SKM-1 (cell line): ENCODE measurements around the gene LMTK2.
A peak's percentile ranks its signal among the peaks of the same experiment; 100 is the strongest.
"Not testable (repeated sequence)": the region's sequence is repeated elsewhere in the genome, so short reads cannot be mapped to it uniquely, and the experiment has no call there.

Experiments
- DNase-seq: peaks from one replicate; lab custom pipeline; 2025; ENCODE audit not compliant: unreplicated experiment; lab: John Stamatoyannopoulos, UW

LMTK2 gene

DNA sequence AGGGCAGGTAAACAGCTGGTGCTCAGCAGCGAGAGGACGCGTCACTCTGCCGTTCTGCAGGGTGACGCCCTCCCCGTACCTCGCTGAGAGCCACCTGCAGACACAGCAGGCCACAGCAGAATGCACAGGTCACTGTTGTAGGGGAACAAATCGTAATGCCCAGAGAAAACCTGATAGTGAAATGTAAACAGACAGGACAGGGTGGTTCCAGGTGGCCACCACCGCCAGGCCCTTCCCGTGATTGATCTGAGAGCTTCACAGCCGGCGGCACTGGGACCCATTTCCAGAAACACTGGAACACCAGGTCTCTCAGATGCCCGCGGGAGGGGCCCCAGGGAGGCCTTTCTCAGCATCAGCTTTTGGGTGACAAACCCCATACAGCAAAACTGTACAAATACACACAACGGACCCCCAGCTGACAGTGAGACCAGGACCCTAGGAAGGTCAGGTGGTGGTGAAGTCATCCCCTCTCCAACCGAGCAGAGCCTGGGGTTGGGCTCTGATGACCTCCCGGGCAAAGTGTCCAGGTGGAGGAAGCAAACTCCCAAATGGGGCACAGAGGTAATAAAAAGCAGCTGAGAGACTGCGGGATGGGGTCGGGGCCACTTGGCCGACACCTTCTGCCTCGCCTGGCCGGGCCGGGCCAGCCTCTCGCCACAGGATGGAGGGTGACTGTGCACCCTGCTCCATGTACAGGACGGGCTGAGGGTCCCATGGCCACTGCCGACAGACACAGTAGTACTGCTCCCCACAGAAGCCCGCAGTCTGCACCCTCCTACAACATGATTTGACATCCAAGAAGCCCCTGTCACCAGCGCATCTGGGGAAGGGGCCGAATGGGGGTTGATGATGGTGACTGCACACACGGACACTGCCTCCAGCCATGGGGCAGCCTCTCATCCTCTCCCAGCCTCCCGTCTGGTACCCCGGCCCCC, 109.2 kb downstream of the LMTK2 start:
- no peak for DNase-seq

DNA sequence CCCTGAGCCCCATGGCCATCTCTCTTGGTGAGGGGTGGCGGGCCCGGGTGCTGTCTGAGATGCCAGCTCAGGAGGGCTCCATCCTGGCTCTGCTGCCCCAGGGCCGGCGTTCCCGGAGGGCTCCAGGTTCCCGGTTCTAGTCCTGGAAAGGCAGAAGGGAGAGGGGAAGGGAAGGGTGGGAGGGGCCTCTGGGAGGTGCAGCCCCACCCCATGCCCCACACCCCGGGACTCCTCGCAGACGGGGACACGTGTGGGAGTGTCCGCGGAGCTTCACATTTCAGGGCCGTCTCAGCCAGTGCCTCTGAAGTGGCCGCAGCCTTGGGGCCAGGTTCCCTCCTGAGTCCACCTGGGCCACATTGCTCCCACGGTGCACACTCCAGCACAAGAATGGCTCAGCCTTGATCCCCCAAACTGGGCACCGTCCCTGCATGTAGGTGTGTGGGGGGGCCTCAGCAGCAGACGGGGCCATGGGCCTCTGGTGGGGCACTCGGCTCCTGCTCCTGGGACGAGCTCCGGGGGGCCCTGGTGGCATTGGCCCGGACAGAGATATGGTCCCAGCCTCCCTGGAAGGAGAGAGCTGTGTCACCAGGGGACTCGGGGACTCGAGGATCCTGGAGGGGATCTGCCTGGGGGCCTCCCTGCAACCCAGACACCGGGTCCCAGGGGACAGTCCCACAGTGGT, 110.4 kb downstream of the LMTK2 start:
- DNase-seq, result no peak

DNA sequence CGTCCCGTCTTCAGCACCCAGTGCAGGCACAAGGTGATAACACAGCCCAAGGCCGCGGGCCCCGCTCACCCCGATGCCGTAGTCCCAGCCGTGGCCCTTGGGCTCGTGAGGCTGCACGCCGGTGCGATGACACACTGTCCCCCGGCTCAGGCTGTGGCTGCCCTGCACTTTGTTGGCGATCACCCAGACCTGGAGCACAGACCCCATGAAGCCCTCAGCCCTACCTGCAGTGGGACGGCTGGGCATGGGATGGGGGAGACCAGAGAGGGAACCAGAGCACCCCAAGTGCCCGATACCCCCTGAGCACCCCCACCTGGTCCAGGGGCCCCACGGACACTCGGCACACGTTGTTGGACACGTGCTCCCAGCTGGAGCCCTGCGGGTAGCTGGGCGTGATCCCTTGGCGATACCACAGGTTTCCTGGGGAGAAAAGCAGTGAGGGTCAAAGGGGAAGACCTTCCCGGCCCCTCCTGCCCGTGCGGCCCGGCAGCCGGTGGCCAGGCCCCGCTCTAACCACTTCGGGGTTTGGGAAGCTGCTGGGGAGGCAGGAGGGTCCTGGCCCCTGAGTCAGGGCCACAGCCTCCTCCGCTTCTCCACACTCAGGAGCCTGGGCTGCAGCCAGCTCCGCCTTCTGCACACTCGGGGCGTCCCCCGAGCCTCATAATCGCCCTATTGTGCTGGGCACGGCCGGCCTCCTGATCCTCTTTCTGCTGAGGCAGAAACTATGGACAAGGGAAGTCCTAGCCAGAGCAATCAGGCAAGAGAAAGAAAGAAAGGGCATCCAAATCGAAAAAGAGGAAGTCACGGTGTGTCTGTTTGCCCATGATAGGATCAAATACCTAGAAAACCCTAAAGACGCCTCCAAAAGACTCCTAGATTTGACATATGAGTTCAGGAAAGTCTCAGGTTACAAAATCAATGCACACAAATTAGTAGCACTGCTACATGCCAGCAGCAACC, 111.2 kb downstream of the LMTK2 start:
- peak; percentile 9 for DNase-seq

DNA sequence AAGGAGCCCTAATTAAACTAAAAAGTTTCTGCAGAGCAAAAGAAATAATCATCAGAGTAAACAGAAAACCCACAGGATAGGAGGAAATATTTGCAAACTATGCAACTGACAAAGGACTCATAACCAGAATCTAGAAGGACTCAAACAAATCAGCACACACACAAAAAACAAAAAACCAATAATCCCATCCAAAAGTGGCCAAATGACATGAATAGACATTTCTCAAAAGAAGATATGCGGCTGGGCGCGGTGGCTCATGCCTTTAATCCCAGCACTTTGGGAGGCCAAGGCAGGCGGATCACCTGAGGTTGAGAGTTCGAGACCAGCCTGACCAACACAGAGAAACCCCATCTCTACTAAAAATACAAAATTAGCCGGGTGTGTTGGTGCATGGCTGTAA, 112.7 kb downstream of the LMTK2 start:
- not testable (repeated sequence) for DNase-seq

DNA sequence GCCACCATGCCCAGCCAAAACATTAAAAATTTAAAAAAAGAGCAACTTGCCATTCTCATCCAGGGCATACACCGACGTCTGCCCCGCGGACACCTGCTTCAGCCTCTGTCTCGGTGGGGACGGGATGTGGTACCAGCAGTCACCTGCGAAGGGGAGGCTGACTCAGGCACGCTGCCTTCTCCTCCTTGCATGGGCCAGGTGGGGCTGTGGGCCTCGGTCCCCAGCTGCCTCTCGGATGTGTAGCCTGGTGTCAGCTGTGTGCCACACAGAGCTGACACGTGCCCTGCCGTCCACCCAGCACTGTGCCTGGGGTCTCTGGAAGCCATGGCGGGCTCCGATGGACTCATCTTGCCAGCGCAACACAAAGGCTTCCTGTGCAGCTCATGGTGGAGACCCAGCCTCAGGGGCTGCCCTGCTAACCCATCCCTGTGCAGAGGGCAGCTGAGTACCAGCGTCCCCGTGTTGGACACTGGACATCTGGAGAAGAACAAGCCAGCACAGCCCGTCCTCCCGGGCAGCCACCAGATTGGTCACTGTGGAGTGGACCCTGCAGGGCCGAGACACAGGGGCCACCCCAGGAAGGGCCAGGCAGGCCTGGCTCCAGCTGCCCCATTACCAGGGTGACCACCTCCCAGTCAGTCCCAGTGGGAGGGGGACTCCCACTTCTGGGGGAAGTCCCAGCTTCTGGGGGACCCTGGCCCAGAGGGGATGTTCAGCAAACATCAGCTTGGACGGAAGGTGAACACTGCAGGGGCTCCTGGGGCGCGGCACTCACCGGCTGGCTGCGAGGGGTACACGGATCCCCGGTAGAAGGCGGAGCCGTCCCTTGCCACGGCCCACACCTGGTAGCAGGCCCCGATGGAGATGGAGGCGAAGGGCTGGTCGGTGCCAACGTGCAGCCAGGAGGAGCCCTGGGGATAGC, 115.2 kb downstream of the LMTK2 start:
- DNase-seq, result no peak

DNA sequence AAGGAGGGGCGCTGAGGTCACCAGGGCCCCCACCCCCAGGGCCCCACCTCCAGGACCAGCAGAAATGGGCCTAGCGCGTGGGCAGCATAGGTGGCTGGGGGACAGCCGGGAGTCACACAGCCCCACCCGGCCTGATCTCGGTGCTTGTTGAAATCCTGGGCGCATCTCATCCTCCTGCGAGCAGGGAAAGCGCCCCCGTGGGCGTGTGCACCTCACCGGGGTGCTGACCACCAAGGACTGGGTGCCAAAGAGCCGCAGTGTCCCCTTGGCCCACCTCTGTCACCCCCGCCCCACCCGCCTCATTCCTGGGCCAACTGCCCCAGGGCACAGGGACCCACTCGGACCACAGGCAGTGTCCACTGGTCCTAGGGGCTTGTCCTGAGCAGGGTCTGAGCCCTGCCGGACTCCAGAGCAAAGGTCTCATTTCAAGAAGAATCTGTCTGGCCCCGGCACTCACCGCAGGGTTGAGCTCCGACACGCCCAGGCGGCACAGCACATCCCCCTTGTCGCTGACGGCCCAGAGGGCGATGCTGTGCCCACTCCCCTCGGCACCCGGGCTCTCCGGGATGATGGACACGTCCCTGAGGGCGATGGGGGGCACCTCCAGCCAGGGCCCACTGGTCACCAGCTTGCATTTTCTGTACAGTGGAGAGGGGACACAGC, 116.0 kb downstream of the LMTK2 start:
- DNase-seq, result no peak

DNA sequence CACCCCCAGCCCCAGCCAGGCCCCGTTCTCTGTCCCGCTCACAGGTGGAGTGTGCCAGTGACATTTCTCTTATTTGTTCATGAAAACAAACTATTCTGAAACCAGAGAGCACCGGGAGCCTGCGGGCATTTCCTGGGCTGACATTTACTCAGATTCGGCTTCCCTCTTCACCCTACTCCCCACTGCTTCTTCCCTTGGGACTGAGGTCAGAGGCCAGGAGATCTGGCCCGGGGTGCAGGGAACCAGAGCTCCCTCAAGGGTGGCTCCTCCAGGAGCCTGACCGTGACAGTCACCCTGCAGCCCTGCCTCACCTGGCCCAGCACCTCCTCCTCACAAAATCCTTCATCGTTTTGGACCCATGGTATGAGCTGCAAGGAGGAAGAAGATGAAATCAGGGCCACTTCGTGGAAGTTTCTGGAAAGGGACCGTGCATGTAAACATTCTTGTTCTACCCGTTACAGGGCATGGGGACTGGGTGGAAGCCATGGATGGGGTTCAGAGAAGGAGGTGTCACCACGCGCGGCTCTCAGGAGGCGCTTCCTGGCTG, 116.8 kb downstream of the LMTK2 start:
- DNase-seq, result no peak

DNA sequence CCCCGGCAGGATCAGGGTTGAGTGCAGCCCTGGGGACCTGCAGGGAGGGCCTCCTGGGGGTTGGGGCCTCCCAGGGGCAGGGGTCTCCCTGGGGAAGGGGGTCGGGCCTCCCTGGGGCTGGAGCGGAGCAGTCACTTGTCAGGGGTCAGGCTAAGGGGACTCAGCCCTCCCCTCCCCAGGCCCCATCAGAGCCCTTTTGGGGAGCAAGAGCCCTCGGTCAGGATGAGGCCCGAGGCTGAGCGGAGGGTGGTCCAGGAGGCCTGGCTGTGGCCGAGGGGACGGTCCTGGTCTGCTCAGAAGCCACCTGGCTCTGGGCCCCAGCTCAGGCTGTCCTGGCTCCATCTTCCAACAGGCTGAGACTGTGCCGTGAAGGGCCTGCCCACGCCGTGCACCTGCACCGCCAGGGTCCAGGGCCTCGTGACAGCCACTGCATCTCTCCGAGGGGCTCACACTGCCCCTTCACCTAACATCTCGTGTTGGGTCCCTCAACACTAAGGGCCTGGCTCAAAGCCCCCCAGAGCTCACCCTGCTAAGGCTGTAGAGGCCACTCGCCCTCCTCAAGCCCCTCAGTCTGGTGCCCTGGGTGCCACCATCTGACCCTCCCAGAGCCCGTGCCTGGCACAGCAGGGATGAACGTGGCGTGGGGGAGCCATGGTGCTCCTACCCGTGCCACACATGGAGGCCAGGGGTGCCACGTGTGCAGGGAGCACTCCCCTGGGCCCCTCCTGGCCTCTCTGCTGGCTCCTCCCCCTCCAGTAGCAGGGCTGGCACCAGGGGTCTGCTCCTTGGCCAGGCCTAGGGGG, 117.4 kb downstream of the LMTK2 start:
- no peak for DNase-seq

DNA sequence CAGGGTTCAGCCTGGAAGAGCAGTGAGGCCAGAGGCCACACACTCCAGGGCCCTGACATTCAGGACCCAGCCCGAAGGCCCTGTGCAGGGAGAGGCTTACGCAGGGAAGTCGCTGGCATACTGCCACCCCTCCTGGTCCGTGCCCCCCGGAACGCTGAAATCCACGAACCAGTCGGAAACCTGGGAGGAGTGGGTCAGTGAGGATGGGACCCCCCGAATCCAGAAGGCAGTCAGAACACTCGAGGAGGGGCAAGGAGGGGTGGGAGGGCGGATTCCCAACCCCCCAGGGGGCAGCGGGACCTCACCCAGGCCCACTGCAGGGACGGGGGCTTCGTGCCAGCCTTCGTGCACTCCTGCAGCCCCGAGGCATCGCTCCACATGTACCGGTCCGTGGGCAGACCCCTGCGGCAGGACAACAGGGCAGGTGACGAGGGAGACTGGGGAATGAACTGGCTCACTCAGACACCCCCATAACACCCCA, 118.1 kb downstream of the LMTK2 start:
- DNase-seq, result no peak

DNA sequence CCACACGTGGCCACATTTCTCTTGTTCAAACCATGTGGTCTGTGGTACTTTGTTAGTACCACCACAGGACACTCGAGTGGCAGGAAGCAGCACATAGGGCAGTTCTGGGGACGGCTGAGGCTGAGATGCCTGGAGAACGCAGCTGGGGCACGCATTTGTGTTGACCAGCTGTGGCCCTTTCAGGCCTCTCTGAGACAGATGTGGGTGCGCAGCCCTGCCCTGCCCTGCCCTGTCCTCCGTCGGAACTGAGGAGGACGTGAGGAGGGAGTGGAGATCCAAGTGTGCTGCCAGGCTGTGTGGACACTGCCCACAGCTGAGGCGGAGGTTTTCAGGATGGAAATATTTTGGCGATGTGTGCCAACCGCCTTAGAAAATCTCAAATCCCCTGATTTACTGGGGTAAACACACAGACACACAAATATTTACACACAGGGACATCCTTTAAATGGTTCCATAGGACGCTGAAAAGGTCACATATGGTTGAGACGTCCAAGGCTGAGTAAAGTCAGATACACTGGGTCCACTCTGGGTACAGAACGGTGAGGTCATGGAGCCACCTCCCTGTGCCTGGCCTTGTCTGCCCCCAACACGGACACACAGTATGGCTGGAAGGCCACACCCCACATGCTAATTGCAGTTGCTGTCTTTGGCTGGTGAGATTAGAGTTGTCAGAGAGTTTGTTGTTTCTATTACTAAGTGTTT, 119.4 kb downstream of the LMTK2 start:
- no peak for DNase-seq

DNA sequence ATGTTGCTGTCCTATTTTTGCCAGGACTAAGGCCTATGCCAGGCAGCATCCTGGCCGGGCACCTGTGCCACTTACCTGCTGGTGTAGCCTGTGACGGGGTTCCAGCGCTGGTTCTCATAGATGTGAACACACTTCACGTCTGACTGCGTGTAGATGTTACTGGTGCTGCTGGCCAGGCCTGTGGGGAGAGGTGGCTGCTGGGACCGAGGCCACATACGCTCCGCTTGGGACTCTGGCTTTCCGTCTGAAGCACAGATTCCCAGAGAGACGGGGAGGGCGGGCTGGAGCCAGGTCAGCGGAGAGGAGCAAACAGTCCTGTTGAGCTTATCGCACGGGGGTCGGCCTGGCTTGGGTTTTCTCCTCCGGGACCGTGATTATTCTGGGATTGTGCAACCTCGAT, 121.3 kb downstream of the LMTK2 start:
- no peak for DNase-seq

DNA sequence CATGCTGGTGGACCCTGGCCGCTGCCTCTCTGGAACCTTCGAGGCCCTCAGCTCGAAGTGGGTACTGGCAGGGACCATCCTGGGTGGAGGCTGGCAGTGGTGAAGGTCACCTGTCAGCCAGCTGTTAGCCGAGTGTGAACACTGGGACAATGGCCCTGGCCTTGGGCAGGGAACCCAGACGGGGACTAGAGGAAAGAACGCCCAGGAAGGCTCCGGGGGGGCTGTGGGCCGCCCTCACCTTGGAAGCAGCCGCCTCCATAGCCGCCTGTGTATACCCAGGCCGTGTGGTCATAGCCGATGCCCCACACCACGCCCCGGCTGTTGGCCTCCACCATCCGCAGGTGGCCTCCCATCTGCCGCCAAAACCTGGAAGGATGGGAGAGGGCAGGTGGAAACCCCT, 122.1 kb downstream of the LMTK2 start:
- no peak for DNase-seq

DNA sequence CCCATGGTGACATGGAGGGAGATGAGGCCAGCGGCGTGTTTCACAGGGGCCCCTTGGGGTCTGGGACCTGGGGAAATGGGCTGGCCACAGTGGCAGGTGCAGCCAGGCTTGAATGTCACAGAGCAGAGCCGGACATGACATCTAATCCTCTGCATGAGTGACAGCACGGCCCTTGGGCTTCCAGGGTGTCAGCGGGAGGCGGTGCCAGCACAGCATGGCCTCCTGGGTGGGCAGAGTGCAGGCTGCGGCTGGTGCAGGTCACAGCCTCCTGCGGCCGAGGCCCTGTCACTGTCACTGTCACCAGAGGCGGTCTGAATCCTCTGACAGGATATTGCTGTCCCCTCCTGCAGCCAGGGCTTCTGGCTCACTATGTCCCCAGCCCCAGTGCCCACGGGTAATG, 122.8 kb downstream of the LMTK2 start:
- no peak for DNase-seq

DNA sequence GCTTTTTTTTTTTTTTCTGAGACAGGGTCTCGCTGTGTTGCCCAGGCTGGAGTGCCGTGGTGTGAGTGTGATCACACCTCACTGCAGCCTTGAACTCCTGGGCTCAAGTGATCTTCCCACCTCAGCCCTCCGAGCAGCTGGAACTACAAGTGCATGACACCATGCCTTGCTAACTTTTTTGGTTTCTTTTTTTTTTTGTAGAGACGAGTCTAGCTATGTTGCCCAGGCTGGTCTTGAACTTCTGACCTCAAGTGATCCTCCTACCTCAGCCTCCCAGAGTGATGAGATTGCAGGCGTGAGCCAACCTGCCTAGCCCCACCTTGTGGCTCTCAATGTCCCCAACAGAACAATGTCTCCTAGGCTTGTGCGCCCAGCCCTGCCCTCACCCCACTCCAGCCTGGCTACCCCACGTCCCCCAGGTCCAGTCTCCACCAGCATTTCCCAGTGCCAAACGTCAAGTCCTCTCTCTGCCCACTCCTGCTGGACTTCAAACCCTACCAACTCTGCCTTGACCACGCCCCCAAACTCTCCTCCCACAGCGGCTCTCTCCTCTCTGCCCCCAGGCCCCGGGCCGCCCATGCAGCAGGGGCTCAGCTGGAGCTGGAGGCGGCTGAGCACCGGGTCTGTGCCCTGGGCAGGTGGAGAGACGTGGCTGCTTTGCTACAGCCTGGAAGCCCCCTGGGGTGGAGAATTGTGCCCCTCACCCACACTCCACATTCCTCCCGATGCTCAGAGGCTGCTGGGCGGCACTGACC, 123.5 kb downstream of the LMTK2 start:
- no peak for DNase-seq

DNA sequence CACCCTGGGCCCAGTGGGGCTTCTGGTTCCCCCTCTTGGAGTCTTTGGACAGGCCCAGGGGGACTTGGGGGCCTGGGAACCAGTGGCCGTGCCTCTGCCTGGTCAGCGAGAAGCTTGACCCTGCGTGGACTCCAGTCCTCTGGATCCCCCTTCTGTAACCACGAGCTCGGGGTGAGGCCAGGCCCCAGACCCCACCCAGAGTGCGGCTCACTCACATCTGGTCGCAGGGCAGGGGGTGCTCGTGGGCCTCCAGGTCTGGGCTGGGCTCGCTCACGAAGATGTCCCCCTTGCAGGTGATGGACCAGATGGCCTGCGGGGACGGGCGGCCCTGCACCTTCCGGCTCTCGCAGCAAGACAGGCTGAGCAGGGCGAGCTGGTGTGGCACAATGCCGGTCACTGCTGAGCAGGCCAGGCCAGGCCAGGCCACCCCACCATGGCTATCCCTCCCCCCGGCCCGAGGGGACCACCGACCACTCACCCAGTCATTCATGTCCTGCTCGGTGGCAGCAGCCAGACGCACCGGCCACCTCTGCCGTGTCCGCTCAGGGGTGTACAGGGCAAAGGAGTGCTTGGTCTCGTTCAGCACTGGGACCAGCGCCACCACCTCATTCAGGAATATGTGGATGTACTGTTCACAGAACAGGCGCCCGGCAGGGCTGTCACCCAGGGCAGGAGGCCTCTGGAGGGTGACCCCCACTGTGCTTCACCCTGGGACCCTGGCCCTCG, 124.2 kb downstream of the LMTK2 start:
- no peak for DNase-seq

DNA sequence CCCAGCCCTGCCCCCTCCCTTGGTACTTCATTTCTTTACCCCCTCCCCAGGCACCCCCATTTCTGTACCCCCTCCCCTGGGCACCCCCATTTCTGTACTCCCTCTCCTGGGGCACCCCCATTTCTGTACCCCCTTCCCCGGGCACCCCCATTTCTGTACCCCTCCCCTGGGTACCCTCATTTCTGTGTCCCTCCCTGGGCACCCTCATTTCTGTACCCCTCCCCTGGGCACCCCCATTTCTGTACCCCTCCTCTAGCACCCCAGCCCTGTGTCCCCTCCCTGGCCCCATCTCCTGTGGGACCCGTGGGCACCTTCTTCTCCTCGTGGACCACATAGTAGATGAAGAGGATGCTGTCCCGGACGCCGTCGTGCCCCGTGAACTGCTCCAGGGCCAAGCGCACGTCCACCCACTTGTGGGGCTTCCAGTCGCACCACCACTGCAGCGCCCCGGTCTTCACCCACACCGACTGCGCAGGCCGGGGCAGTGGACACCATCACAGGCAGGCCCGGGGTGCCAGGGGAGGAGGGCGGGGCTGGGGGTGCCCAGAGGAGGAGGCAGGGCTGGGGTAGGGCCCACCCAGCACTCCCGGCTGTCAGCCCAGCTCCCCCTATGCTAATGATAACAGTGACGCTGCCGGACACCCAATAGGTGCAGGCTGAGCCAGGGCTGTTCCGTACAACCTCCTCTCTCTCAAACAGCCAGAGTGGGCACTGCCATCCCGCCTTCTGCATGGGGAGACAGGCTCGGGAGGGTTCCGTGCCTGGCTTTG, 125.0 kb downstream of the LMTK2 start:
- no peak for DNase-seq
